ENCODE data around the gene PIK3C2A. TPM values are rescaled to one million over a fixed set of nuclear protein-coding genes. Genes with fewer than 3 reads are reported as not detected.

PIK3C2A gene
- polyA plus RNA-seq, 4 donors = 38.5 to 72.1 (median 66.6) TPM

DNA sequence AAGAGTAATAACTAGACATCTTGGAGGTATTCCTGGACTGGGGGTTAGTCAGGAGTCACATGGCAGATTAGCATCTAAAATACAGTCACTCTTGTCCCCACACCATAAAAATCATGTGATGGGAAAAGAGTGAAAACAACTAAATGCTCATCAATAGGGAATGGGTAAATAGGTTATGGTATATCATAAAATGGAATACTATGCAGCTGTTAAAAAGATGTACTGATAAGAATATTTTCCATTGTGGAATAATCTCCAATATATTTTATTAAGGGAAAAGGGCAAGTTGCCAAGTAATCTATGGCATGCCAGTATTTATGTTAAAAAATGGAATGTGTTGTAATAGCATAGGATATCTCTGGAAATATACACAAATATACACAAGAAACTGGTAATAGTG is 6.6 kb upstream of the PIK3C2A start:
- DNase-seq (ENCODE audit: low read depth in 4 of 4, low spot score in 3 of 4) = no peak

GRCh38 chr11:17211286-17211685 is 3.5 kb upstream of the PIK3C2A start:
- DNase-seq (ENCODE audit: low read depth in 4 of 4, low spot score in 3 of 4) = no peak

GRCh38 chr11:17209939-17210245 is 2.1 kb upstream of the PIK3C2A start:
- DNase-seq (ENCODE audit: low read depth in 4 of 4, low spot score in 3 of 4) = no peak

DNA sequence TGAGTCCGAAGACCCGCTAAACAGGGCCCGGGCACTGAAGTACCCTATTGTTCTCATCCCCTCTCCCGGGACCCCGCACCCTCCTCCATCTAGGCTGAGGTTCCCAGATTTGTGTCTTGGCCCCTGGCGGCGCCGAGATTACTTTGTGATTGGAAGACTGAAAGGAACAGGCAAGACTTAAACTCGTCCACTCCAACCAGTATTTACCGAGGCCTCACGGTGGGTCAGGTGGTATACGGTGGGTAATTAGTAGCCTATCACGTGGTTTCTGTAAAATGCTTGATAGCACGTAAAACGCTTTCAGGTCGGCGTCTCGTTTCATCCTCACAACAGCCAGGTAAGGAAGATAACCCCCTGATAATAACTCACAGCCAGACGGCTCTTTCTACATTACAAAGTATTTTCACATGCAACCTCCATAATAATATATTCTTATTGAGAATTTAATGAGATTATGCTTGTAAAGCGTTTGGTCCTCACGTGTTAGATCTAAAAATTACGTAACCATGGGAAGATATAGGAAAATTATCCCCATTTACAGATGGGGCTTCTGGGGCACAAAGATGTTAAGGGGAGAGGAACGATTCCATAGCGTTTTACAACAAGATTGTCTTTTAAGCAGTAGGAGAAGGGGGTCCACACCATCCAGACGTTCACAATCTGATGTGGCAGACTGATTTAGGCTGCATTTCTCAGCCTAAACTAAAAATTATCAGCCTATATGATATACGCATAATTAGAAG is 642 bp upstream of the PIK3C2A start:
- DNase-seq (ENCODE audit: low read depth in 4 of 4, low spot score in 3 of 4) = peak; percentile 66 to 73 (median 71)

DNA sequence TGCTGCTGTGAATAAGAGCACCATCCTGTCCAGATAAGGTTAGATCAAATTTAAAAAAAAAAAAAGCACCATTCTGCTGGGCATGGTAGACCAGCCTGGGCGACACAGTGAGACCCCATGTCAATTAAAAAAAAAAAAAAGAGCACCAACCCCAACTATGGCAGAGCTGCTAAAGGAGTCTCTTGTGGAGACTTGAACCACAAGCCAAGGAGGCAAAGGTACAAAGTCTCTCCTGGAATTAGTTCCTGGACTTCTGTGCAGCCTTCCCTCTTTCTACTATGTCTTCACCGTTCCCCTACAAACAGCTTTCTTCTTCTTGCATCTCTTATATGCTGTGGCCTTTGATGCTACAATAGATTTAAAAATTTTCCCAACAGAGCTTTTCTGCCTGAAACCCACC is 1.3 kb downstream of the PIK3C2A start:
- peak in 1 of 4 donors; percentile 14 for DNase-seq (ENCODE audit: low read depth in 4 of 4, low spot score in 3 of 4)

DNA sequence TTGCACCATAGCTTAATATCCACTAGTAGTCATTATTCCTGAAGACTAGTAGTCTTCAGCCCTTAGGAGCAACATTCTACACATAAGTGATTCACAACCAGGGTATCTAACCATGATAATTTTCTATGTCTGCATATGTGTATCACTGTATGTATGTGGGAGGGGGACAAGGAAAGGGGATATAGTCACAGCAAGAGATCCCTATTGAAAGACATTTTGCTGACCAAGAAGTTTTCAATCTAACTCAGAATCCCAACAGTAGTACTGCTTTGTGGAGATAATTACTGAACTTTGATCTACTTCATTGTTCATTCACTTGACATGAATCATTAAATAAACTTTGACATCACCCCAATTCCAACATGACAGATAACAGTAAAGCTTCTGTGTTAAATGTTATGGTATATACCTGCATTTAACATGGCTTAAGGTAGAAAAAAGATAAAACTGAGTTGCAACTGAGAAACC is 10.3 kb downstream of the PIK3C2A start:
- DNase-seq (ENCODE audit: low read depth in 4 of 4, low spot score in 3 of 4) = no peak

- no peak for DNase-seq (ENCODE audit: low read depth in 4 of 4, low spot score in 3 of 4)
These were observed 19.1 kb downstream of the PIK3C2A start for GRCh38 chr11:17188675-17189074.

- no peak for DNase-seq (ENCODE audit: low read depth in 4 of 4, low spot score in 3 of 4)
These were observed 20.7 kb downstream of the PIK3C2A start for GRCh38 chr11:17186932-17187692.

DNA sequence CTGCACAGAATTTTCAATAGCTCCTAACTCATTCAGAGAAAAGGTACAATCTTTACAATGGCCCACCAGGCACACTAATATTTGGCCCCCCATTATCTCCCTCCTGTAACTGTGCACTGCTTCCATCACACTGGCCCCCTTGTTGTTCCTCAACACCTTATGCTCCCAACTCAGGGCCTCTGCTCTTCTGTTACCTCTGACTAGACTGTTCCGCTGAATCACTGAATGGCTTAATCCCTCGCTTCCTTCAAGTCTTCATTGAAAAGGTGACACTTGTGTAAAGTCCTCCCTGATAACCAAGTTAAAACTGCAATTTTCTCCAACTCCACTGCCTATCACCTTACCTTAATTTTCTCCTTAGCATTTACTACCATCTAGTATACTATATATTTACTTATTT is 21.8 kb downstream of the PIK3C2A start:
- no peak for DNase-seq (ENCODE audit: low read depth in 4 of 4, low spot score in 3 of 4)

DNA sequence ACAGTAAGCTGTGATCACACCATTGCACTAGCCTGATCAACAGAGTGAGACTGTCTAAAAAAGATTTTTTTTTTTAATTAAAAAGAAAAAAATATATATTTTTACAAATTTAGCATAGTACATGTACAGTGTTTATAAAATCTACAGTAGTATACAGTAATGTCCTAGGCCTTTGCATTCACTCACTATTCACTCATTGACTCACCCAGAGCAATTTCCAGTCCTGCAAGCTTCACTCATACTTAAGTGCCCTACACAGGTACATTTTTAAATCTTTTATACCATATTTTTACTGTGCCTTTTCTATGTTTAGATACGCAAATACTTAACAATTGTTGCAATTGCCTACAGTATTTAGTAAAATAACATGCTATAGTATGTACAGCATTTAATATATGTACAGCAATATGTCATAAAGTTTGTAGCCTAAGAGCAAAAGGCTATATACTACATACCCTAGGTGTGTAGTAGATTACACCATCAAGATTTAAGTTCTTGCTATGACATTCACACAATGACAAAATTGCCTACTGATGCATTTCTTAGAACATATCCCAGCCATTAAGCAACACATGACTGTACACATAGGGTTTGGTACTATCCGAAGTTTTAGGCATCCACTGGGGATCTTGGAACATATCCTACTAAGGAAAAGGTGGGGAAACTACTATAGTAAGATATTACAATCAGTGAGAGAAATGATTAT is 22.8 kb downstream of the PIK3C2A start:
- DNase-seq (ENCODE audit: low read depth in 4 of 4, low spot score in 3 of 4) = no peak

DNA sequence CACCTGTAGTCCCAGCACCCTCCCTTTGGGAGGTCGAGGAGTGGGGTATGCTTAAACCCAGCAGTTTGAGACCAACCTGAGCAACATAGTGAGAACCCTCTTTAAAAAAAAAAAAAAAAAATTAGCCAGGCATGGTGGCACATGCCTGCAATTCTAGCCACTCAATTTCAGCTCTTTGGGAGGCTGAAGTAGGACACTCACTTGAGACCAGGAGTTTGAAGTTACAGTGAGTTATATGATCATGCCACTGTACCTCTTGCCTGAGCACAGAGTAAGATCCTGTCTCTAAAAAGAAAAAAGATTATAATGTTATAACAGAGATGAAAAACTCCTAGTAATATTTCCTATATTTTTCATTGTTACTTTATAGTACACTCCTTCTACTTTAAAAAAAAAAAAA is 23.9 kb downstream of the PIK3C2A start:
- no peak for DNase-seq (ENCODE audit: low read depth in 4 of 4, low spot score in 3 of 4)

GRCh38 chr11:17179970-17180369 is 27.8 kb downstream of the PIK3C2A start:
- no peak for DNase-seq (ENCODE audit: low read depth in 4 of 4, low spot score in 3 of 4)

DNA sequence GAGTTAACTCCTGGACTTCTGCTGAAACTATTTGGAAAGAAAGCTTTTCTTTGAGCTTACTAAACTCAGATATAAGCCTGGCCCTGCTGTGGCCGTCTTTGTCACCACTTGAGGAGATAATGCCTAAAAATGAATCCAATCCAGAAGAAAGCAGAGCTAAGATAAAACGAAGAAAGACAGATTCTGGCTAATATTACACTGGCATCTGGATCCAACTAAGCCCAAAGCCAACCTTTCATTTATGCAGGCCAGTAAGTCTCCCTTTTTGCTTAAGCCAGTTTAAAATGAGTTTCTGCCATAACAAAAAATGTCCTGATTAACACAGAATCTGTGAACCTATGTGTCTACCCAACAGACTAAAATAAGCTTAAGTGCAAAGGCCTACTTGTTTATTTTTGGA is 34.5 kb downstream of the PIK3C2A start:
- no peak for DNase-seq (ENCODE audit: low read depth in 4 of 4, low spot score in 3 of 4)

- DNase-seq (ENCODE audit: low read depth in 4 of 4, low spot score in 3 of 4) = no peak
These were observed 35.9 kb downstream of the PIK3C2A start for GRCh38 chr11:17171916-17172315.

DNA sequence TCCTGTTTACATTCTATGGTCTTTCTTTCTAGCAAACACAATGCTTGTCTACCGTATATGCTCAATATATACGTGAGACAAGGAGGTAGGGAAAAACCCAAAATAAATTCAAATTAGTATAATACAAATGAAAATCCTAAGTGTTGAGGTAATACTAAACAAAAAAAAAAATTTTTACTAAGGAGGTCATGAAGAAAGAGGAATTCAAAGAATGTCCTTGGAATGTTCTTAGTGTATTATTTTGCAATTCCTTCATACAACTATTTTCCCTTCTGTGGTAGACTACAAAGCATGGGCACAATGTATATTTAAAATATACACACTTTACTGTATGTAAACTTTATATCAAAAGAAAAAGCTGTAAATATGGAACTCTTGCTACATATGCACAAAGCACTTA is 36.4 kb downstream of the PIK3C2A start:
- no peak for DNase-seq (ENCODE audit: low read depth in 4 of 4, low spot score in 3 of 4)

DNA sequence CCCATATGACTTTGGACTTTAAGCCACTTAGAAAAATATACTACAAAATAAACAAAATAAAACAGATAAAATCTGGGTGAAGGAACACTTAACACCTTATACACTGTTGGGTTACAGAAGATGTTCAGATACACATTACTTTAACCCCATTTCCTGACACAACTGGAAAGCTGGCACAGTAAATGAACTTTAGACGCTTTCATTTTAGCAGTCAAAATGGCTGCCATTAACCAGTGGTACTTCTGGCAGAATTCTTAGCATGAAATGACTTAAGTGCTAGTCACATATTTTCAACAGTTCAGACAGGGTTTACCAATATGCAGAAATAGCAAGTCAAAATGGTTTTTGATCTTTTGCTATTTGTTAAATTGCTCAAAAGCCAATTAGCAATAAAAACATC is 37.9 kb downstream of the PIK3C2A start:
- DNase-seq (ENCODE audit: low read depth in 4 of 4, low spot score in 3 of 4) = no peak

GRCh38 chr11:17165247-17165890 is 42.4 kb downstream of the PIK3C2A start:
- no peak for DNase-seq (ENCODE audit: low read depth in 4 of 4, low spot score in 3 of 4)

- DNase-seq (ENCODE audit: low read depth in 4 of 4, low spot score in 3 of 4) = no peak
These were observed 43.2 kb downstream of the PIK3C2A start for GRCh38 chr11:17164361-17165246.

- no peak for DNase-seq (ENCODE audit: low read depth in 4 of 4, low spot score in 3 of 4)
These were observed 44.0 kb downstream of the PIK3C2A start for GRCh38 chr11:17163736-17164135.

DNA sequence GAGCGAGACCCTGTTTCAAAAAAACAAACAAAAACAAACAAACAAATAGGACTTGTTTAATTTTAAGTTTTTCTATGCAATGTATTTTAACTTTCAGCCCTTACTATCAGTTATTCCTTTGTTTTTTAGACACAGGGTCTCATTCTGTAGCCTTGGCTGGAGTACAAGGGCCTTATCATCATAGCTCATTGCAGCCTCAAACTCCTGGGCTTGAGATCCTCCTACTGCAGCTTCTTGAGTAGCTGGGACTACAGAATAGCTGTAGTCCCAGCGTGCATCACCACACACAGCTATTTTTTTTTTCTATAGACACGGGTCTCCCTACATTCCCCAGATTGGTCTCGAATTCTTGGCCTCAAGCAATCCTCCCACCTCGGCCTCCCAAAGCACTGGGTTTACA is 44.5 kb downstream of the PIK3C2A start:
- DNase-seq (ENCODE audit: low read depth in 4 of 4, low spot score in 3 of 4) = no peak
